Caco-2 (cell line): ENCODE results near the gene NUAK1. TPM values are rescaled to one million over a fixed set of nuclear protein-coding genes. Genes with fewer than 3 reads are reported as not detected.

Experiments used
- BruUV-seq: library from RNA; stranded (reverse); fragments of 400-500 nt; replicated peaks from 2 replicates; lab custom pipeline; 2021; lab: Mats Ljungman, UMichigan
- CTCF ChIA-PET: fragments of 300-600 bp; sonication (Branson Sonifier 250); formaldehyde crosslinking; loops from one replicate; lab custom pipeline; 2022; ENCODE audit warnings: antibody characterized with exemption; lab: Charles Lee
- POLR2A ChIA-PET: fragments of 300-600 bp; sonication (Branson Sonifier 250); formaldehyde crosslinking; loops from one replicate; lab custom pipeline; 2022; ENCODE audit warnings: antibody characterized with exemption; lab: Charles Lee
- DNase-seq, 2 experiments: peaks; one replicate each; pipeline versions ENCODE4 v3.0.0 to v3.0.0-alpha.2; 2020 to 2022
- H3K27me3 ChIP-seq: replicated peaks from 2 replicates; pipeline ENCODE4 v1.6.0; 2011; ENCODE audit warnings: low read length; ENCODE audit not compliant: control insufficient read depth, insufficient read depth
- H3K36me3 ChIP-seq: 2 replicates; pipeline ENCODE4 v1.5.1; 2011; ENCODE audit warnings: low read length; ENCODE audit not compliant: control insufficient read depth, insufficient read depth
- H3K4me1 ChIP-seq: fragments of 250-450 bp; sonication (Bioruptor Pico); 2 replicates; pipeline ENCODE4 v1.5.1; 2020; ENCODE audit warnings: mild to moderate bottlenecking
- H3K4me3 ChIP-seq: 2 replicates; pipeline ENCODE4 v1.5.1; 2011; ENCODE audit warnings: low read depth, mild to moderate bottlenecking, control low read depth, low read length
- H3K9me3 ChIP-seq: fragments of 250-450 bp; sonication (Bioruptor Pico); 2 replicates; pipeline ENCODE4 v1.5.1; 2020; ENCODE audit warnings: mild to moderate bottlenecking, moderate library complexity
- H3K27ac Mint-ChIP-seq: one replicate; pipeline ENCODE4 v1.8.0; 2022; ENCODE audit warnings: mixed read lengths; ENCODE audit not compliant: unreplicated experiment
- H3K27me3 Mint-ChIP-seq: one replicate; pipeline ENCODE4 v1.8.0; 2022; ENCODE audit warnings: mixed read lengths; ENCODE audit not compliant: insufficient read depth, unreplicated experiment
- H3K36me3 Mint-ChIP-seq: one replicate; pipeline ENCODE4 v1.8.0; 2022; ENCODE audit warnings: mild to moderate bottlenecking, mixed read lengths; ENCODE audit not compliant: insufficient read depth, unreplicated experiment
- H3K4me1 Mint-ChIP-seq: one replicate; pipeline ENCODE4 v1.8.0; 2022; ENCODE audit warnings: low read depth, mixed read lengths; ENCODE audit not compliant: unreplicated experiment
- H3K4me3 Mint-ChIP-seq: one replicate; pipeline ENCODE4 v1.8.0; 2022; ENCODE audit warnings: mild to moderate bottlenecking, moderate library complexity, mixed read lengths; ENCODE audit not compliant: unreplicated experiment
- H3K9me3 Mint-ChIP-seq: one replicate; pipeline ENCODE4 v1.8.0; 2022; ENCODE audit warnings: mixed read lengths; ENCODE audit not compliant: unreplicated experiment
- CTCF ChIP-seq, 2 experiments: fragments of 200-600 bp in 1 of 2; IDR thresholded peaks; 1 replicate in 1 of 2; 2 replicates in 1 of 2; pipeline versions ENCODE4 v1.5.1 to v1.8.0; 2011 to 2022; ENCODE audit warnings: antibody characterized with exemption in 1 of 2, control low read depth in 1 of 2, inconsistent platforms in 1 of 2, low read depth in 1 of 2, low read length in 1 of 2, mild to moderate bottlenecking in 1 of 2, moderate library complexity in 1 of 2; ENCODE audit not compliant: insufficient read depth in 1 of 2, severe bottlenecking in 1 of 2, unreplicated experiment in 1 of 2
- intact Hi-C: fragments of 100-400 bp; cut with micrococcal nuclease; formaldehyde crosslinking; loops from one replicate; pipeline ENCODE4 v1.10.0; 2022; ENCODE audit not compliant: unreplicated experiment
- total RNA-seq: library from RNA; stranded (reverse); gene quantifications from 2 replicates; pipeline ENCODE4 v1.2.3, GENCODE V29; 2022

NUAK1 gene
- total RNA-seq, 1 experiment from 2014 or later: 3.7 TPM

GRCh38 chr12:106044773-106045172, 94.0 kb downstream of the NUAK1 start:
- intact Hi-C loops: no loop called here

DNA sequence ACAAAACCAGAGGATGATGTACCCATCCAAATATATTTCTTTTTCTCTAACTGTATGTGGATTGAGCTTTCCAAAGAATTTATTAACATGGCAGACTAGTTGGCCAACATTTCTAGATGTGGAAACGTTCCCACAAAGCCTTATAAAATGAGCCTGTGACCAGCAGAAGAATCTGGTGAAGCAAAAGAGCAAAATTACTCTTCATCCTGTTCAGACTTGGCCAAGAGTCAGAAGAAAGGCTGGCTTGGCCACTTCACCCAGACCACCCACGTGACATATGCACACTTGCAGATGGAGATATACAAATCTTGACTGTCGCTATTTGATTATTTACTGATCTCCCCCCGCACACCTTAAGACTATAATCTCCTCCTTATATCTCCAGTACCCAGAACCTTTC, 96.7 kb downstream of the NUAK1 start:
- POLR2A ChIA-PET: no interaction called here

More at GRCh38 chr12:106044773-106045172, 94.0 kb downstream of the NUAK1 start:
- H3K4me1 Mint-ChIP-seq: no peaks in the 10 kb centered on the region
- CTCF ChIA-PET: no interaction called here
- no peak overlapping the region for H3K4me3 Mint-ChIP-seq
- Histone ChIP-seq H3K4me3 (no peak overlapping the region), H3K36me3 (no peaks in the 10 kb centered on the region), H3K4me1 (peaks cover 7% of the 10 kb centered on the region; the same call in 1 of the 2 replicates), H3K9me3 (no peaks in the 10 kb centered on the region), H3K27me3 (no peaks in the 10 kb centered on the region)
- DNase-seq: no peak
- H3K27me3 Mint-ChIP-seq: no peaks in the 10 kb centered on the region
- no peak for TF ChIP-seq CTCF (IDR thresholded peaks at IDR 0.05; ENCODE audit: insufficient read depth in 1 of 2, low read depth in 1 of 2, low read length in 1 of 2, severe bottlenecking in 1 of 2, unreplicated experiment in 1 of 2)
- POLR2A ChIA-PET: no interaction called here
- H3K36me3 Mint-ChIP-seq: no peaks in the 10 kb centered on the region
- BruUV-seq: no TSS peak
- H3K9me3 Mint-ChIP-seq: no peaks in the 10 kb centered on the region
- H3K27ac Mint-ChIP-seq: no peak overlapping the region

GRCh38 chr12:106040521-106040920, 98.2 kb downstream of the NUAK1 start:
- Mint-ChIP-seq H3K4me1 (no peaks in the 10 kb centered on the region), H3K4me3 (no peak overlapping the region), H3K27me3 (no peaks in the 10 kb centered on the region), H3K27ac (no peak overlapping the region), H3K9me3 (no peaks in the 10 kb centered on the region), H3K36me3 (no peaks in the 10 kb centered on the region)
- no peaks in the 10 kb centered on the region for H3K9me3 ChIP-seq
- peaks cover 7% of the 10 kb centered on the region; the same call in 1 of the 2 replicates for H3K4me1 ChIP-seq
- DNase-seq: no peak
- H3K36me3 ChIP-seq: no peaks in the 10 kb centered on the region
- H3K4me3 ChIP-seq: no peak overlapping the region
- ChIA-PET POLR2A (no interaction called here), CTCF (no interaction called here)
- intact Hi-C loops: no loop called here
- no peaks in the 10 kb centered on the region for H3K27me3 ChIP-seq
- TF ChIP-seq CTCF (IDR thresholded peaks at IDR 0.05; ENCODE audit: insufficient read depth in 1 of 2, low read depth in 1 of 2, low read length in 1 of 2, severe bottlenecking in 1 of 2, unreplicated experiment in 1 of 2): no peak
- BruUV-seq: no TSS peak

More for the DNA sequence above, 96.7 kb downstream of the NUAK1 start:
- intact Hi-C loops: no loop called here
- Mint-ChIP-seq H3K4me3 (no peak overlapping the region), H3K27ac (no peak overlapping the region), H3K4me1 (no peaks in the 10 kb centered on the region), H3K27me3 (no peaks in the 10 kb centered on the region), H3K36me3 (no peaks in the 10 kb centered on the region), H3K9me3 (no peaks in the 10 kb centered on the region)
- Histone ChIP-seq H3K4me3 (no peak overlapping the region), H3K9me3 (no peaks in the 10 kb centered on the region), H3K4me1 (peaks cover 7% of the 10 kb centered on the region; the same call in 1 of the 2 replicates), H3K36me3 (no peaks in the 10 kb centered on the region), H3K27me3 (no peaks in the 10 kb centered on the region)
- no peak for DNase-seq
- CTCF ChIA-PET: no interaction called here
- TF ChIP-seq CTCF (IDR thresholded peaks at IDR 0.05; ENCODE audit: insufficient read depth in 1 of 2, low read depth in 1 of 2, low read length in 1 of 2, severe bottlenecking in 1 of 2, unreplicated experiment in 1 of 2): no peak
- no TSS peak for BruUV-seq
